Peyer's patch (tissue), 4 donors: Measurements from ENCODE around the gene KCNMA1. TPM values are rescaled to one million over a fixed set of nuclear protein-coding genes. Genes with fewer than 3 reads are reported as not detected.
A peak's percentile ranks its signal among the peaks of the same experiment; 100 is the strongest.

Source experiments
- DNase-seq, 3 donors: peaks; one replicate each; pipeline ENCODE4 v3.0.0-alpha.2; 2017 to 2019
- H3K27ac ChIP-seq, 4 donors: fragments of 200-600 bp; sonication (generic); one replicate each; pipeline ENCODE4 v1.5.1; 2016 to 2019
- H3K27me3 ChIP-seq, 2 donors: fragments of 200-600 bp; sonication (generic); one replicate each; pipeline ENCODE4 v1.5.1; 2019
- H3K36me3 ChIP-seq, 3 donors: fragments of 200-600 bp; sonication (generic); one replicate each; pipeline ENCODE4 v1.5.1; 2016 to 2019
- H3K4me1 ChIP-seq, 4 donors: fragments of 200-600 bp; sonication (generic); one replicate each; pipeline ENCODE4 v1.5.1; 2016 to 2019
- H3K4me3 ChIP-seq, 4 donors: fragments of 200-600 bp; sonication (generic); 1 replicate in 3 of 4; 2 replicates in 1 of 4; pipeline ENCODE4 v1.5.1; 2016 to 2019; ENCODE audit warnings: mild to moderate bottlenecking in 1 of 4
- H3K9me3 ChIP-seq, 4 donors: fragments of 200-600 bp; sonication (generic); one replicate each; pipeline ENCODE4 v1.5.1; 2016 to 2019; ENCODE audit warnings: mild to moderate bottlenecking in 1 of 4
- CTCF ChIP-seq, 6 experiments: fragments of 450-650 bp in 4 of 6; fragments of 200-600 bp in 2 of 6; sonication (generic) in 1 of 6; IDR thresholded peaks; one replicate each; pipeline ENCODE4 v1.5.1; 2017 to 2019; ENCODE audit warnings: antibody characterized with exemption in 6 of 6, mild to moderate bottlenecking in 3 of 6, moderate library complexity in 1 of 6
- POLR2A ChIP-seq, 2 donors: fragments of 450-650 bp; IDR thresholded peaks; one replicate each; pipeline ENCODE4 v1.5.1; 2017; ENCODE audit warnings: antibody characterized with exemption in 2 of 2, mild to moderate bottlenecking in 2 of 2, moderate library complexity in 2 of 2
- total RNA-seq, 4 donors: library from RNA; depleted of rRNA; stranded (reverse); fragments of >200 nt; gene quantifications; one replicate each; pipeline ENCODE4 v1.1.0, GENCODE V29; 2016

The KCNMA1 gene
- total RNA-seq, 4 donors from 2014 or later = 17.8 to 29.1 (median 23.9) TPM

- H3K27ac ChIP-seq = peak overlapping the region in 1 of 4 donors; percentile 5
- TF ChIP-seq POLR2A (IDR thresholded peaks at IDR 0.05) = no peak
- TF ChIP-seq CTCF (IDR thresholded peaks at IDR 0.05) = no peak
- H3K4me1 ChIP-seq = no peaks in the 10 kb centered on the region
These were observed 465.5 kb downstream of the KCNMA1 start for GRCh38 chr10:77172086-77172485.

GRCh38 chr10:77168861-77169260, 468.7 kb downstream of the KCNMA1 start:
- no peaks in the 10 kb centered on the region for H3K4me1 ChIP-seq
- H3K4me3 ChIP-seq = no peak overlapping the region
- H3K27me3 ChIP-seq = no peaks in the 10 kb centered on the region
- H3K27ac ChIP-seq = no peak overlapping the region
- TF ChIP-seq POLR2A (IDR thresholded peaks at IDR 0.05) = no peak
- no peak for TF ChIP-seq CTCF (IDR thresholded peaks at IDR 0.05)
- no peak for DNase-seq
- H3K36me3 ChIP-seq = no peaks in the 10 kb centered on the region
- H3K9me3 ChIP-seq = no peaks in the 10 kb centered on the region

More at GRCh38 chr10:77172086-77172485, 465.5 kb downstream of the KCNMA1 start:
- H3K27me3 ChIP-seq = no peaks in the 10 kb centered on the region
- H3K4me3 ChIP-seq = no peak overlapping the region
- H3K9me3 ChIP-seq = no peaks in the 10 kb centered on the region
- H3K36me3 ChIP-seq = no peaks in the 10 kb centered on the region
- no peak for DNase-seq

GRCh38 chr10:77168161-77168560, 469.4 kb downstream of the KCNMA1 start:
- no peaks in the 10 kb centered on the region for H3K9me3 ChIP-seq
- H3K4me1 ChIP-seq = no peaks in the 10 kb centered on the region
- H3K27ac ChIP-seq = peak overlapping the region in 1 of 4 donors; percentile 6
- TF ChIP-seq POLR2A (IDR thresholded peaks at IDR 0.05) (no peak), CTCF (IDR thresholded peaks at IDR 0.05) (no peak)
- H3K36me3 ChIP-seq = no peaks in the 10 kb centered on the region
- no peaks in the 10 kb centered on the region for H3K27me3 ChIP-seq
- DNase-seq = no peak
- H3K4me3 ChIP-seq = no peak overlapping the region

GRCh38 chr10:77165445-77166208, 472.0 kb downstream of the KCNMA1 start:
- H3K27ac ChIP-seq = no peak overlapping the region
- no peaks in the 10 kb centered on the region for H3K27me3 ChIP-seq
- peak in 1 of 3 donors; percentile 68 for DNase-seq
- TF ChIP-seq POLR2A (IDR thresholded peaks at IDR 0.05) = no peak
- TF ChIP-seq CTCF (IDR thresholded peaks at IDR 0.05) = peak; percentile 19 to 83 (median 70)
- peak overlapping the region in 2 of 4 donors; percentile 15 to 26 for H3K4me3 ChIP-seq
- no peaks in the 10 kb centered on the region for H3K9me3 ChIP-seq
- H3K36me3 ChIP-seq = no peaks in the 10 kb centered on the region
- no peaks in the 10 kb centered on the region for H3K4me1 ChIP-seq

- Histone ChIP-seq H3K4me1 (peaks cover 0 to 8% (median 1%) of the 10 kb centered on the region in 4 donors), H3K27ac (peak overlapping the region in 1 of 4 donors; percentile 3), H3K27me3 (no peaks in the 10 kb centered on the region), H3K9me3 (no peaks in the 10 kb centered on the region), H3K36me3 (no peaks in the 10 kb centered on the region), H3K4me3 (no peak overlapping the region)
- no peak for TF ChIP-seq POLR2A (IDR thresholded peaks at IDR 0.05)
- no peak for TF ChIP-seq CTCF (IDR thresholded peaks at IDR 0.05)
- DNase-seq = no peak
These were observed 472.8 kb downstream of the KCNMA1 start for GRCh38 chr10:77164616-77165311.
